Activated T-cell treated with anti-CD3 and anti-CD28 coated beads for 24 hours (primary cell): Measurements from ENCODE around the gene GDI2.
"Not testable (repeated sequence)": the region's sequence is repeated elsewhere in the genome, so short reads cannot be mapped to it uniquely, and the experiment has no call there.

Source experiments
- DNase-seq: peaks from one replicate; pipeline ENCODE4 v3.0.0-alpha.2; 2020; ENCODE audit warnings: low read depth

Gene GDI2

DNA sequence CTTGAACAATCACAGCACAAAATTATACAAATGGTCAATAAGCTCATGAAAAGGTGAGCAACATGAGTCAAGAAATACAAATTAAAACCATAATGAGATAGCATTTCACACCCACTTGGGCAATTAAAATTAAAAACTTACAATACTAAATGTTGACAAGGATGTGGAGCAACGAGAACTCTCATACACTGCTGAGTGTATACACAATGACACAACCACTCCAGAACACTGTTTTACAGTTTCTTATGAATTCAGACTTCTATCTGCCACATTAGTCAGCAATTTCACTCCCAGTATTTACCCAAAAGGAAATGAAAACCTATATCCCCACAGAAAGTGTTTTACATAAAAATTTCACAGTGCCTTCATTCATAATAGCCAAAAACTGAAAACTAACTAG is 31.1 kb downstream of the GDI2 start:
- DNase-seq = no peak

- DNase-seq = no peak
These were observed 33.5 kb downstream of the GDI2 start for GRCh38 chr10:5779730-5780129.

DNA sequence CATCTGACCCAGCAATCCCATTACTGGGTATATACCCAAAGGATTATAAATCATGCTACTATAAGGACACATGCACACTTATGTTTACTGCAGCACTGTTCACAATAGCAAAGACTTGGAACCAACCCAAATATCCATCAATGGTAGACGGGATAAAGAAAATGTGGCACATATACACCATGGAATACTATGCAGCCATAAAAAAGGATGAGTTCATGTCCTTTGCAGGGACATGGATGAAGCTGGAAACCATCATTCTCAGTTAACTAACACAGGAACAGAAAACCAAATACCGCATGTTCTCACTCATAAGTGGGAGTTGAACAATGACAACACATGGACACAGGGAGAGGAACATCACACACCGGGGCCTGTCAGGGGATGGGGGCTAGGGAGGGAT is 35.5 kb downstream of the GDI2 start:
- DNase-seq = not testable (repeated sequence)

GRCh38 chr10:5776881-5777197 is 36.4 kb downstream of the GDI2 start:
- no peak for DNase-seq

DNA sequence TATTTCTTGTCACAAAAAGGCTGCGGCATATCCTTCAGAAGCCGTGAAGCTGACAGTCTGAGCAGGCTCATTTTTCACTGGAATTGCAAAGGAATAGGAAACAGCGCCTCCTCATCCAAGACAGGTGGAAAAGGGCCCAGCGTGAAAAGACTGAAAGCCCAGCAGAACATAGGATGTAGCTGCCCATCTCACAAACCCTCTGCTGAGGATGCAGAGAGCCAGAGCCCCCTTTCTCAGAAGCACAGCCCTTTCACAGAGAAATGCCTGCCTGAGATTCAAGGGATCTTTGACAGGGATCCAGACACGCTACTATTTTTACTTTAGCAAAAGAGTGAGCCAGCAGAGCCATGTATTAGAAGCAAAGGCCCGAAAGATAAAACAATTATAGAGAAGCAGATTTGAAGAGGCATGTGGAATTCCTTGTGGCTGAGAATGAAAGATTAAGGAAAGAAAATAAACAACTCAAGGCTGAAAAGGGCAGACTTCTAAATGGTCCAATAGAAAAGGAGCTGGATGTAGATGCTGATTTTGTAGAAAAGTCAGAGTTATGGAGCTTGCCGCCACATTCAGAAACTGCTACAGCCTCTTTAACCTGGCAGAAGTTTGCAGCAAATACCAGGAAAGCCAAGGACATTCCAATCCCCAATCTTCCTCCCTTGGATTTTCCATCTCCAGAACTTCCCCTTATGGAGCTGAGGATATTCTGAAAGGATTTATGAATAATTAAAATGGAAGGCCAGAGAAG is 36.9 kb downstream of the GDI2 start:
- DNase-seq = no peak

GRCh38 chr10:5775685-5776084 is 37.5 kb downstream of the GDI2 start:
- peak; percentile 63 for DNase-seq

- no peak for DNase-seq
These were observed 38.1 kb downstream of the GDI2 start for GRCh38 chr10:5774987-5775620.

DNA sequence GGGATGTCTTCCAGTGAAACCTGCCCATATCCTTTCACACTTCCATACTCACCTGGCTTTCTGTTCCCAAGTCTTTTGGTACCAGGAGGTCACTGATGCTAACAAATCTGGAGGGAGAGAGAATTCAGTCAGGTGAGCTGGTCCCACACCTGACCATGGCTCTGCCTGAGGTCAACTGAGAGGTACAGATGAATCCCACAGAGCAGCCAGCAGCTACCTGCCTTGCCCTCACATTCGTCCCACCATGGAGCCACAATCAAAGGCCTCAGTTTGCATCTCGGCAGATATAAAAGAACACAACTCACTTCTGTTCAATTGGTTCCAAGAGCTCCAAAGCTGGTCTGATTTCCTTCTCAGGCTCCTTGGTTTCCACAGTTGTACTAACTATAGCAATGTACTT is 47.0 kb downstream of the GDI2 start:
- no peak for DNase-seq

DNA sequence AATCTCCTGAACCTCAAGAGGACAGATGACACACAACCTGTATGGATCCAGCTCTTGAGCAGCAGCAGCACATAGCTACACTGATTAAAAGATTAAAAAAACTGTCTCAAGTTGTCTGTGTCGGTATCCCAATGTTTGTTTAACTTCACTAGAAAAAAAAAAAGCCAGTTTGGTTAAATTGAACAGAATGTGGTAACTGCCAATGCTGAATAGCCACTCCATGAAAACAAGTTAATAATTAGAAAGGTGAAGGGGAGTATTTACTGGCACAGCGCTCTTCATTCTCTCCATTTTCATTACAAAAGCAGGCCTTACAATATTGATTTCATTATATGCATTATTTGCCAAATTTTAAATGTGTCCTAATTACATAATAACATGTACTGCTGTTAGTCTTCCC is 47.6 kb downstream of the GDI2 start:
- DNase-seq = no peak

DNA sequence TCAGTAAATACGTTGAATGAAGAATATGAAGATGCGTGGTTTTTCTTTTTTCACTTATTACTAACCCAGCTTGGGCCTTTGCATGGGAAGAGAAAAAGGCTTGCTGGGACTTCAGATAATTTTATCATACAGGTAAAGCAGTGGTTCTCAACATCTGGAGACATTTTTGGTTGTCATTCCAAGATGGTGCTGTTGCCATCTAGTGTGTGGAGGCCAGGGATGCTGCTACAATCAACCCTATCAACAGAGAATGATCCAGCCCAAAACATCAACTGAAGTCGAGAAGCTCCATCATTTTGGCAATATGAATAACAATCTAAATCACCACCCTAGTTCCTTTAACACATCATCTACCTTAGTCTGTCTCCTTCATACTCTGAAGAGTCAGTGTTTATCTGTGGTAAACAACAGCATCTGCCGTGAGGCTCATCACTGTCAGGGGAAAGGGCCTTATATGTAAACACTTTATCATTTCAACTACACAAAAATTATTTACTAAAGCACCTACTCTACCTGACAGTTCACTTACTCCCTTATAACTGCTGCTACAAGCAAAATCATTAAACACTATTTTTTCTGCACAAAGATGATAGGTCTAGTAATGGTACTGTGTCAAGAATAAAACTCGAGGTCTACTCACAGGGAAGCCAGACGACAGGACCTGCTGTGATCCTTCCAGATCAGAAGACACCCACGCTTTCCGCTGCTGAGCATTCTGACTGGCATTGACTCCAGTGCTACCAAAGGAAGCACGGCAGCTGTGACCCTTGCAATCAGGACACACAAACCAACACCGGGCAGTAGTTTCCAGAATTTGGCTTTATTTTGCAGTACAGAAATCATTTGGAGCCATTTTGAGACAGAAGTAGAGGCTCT is 48.6 kb downstream of the GDI2 start:
- DNase-seq = no peak

DNA sequence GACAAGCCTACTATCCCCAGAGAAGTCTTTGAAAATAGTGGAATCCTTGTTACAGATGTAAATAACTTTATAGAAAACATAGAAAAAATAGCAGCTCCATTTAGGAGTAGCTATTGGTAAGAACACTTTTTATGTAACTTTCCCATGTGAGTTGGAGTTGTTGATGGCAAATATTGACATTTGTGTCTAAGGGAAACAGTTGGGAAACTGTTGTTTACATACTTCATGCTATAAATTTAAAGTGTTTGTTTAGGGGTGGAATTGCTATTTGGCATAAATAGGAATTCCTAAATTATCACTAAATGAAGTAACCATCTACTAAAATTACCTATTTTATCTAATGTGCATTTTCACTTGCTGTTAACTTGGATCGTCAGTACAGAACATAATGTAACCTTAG is 50.7 kb downstream of the GDI2 start:
- DNase-seq = no peak

GRCh38 chr10:5761220-5761619 is 52.0 kb downstream of the GDI2 start:
- no peak for DNase-seq

DNA sequence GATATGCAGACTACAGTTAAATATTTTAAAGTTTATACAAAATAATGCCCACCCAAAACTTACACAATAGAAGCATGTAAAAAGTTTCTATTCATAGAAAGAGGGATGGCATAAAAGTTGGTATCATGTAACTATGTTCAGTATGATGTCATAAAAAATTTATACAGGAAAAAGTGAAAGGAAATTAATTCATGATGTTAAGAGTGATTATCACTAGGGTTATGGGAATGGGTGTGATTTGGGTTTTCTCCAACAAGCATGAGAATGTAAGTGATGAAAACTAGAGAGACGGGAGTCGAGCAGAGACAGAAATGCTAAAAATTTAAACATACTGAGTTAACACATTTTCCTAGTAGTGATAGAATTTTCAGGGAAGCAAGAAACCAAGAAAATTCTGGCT is 52.7 kb downstream of the GDI2 start:
- DNase-seq = no peak

DNA sequence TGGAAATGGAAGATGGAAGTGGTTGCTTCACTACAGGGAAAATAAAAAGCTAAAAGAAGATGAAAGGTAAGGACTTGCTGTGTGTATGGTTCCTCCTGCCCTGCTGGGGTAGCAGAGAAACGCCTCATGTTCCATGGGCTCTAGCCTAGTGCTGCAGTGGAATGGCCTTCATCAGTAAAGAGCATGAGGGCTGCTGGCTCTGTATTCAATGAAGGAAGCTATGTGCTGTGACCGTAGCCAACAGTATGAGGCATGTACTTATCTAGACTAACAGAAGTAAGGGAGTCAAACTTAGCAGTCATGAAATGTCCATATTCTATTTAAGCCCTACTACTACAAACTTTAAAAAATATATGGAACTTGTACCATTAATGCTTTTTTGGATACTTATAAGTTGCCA is 54.3 kb downstream of the GDI2 start:
- no peak for DNase-seq

DNA sequence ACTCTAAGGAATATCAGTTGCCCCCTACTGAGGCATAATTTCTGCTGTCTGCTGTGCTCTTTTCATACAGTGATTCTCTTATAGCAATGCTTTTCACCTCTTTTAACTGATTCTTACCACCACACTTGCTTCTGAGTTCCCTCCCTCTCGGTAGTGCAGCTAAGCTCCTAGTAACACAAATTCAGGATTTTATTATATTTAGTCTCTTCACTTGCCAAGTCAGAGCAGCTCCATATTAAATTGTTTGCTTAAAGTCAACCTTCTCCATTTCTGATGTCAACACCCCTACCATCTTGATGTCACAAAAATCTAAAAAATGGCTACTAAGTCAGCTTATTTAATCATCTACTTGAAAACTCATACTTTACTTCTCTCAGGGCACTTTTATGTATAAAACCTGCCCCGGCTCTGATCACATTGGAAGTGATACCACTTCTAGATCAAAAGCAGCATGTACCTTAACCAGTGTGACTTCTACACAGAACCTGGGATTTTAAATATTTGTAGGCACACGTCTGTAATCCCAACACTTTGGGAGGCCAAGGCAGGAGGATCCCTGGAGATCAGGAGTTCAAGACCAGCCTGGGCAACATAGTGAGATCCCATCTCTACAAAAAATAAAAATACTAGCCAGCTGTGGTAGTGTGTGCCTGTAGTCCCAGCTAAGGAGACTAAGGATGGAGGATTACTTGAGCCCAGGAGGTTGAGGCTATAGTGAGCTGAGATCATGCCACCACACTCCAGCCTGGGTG is 55.3 kb downstream of the GDI2 start:
- no peak for DNase-seq

- no peak for DNase-seq
These were observed 60.8 kb downstream of the GDI2 start for GRCh38 chr10:5752301-5752871.

DNA sequence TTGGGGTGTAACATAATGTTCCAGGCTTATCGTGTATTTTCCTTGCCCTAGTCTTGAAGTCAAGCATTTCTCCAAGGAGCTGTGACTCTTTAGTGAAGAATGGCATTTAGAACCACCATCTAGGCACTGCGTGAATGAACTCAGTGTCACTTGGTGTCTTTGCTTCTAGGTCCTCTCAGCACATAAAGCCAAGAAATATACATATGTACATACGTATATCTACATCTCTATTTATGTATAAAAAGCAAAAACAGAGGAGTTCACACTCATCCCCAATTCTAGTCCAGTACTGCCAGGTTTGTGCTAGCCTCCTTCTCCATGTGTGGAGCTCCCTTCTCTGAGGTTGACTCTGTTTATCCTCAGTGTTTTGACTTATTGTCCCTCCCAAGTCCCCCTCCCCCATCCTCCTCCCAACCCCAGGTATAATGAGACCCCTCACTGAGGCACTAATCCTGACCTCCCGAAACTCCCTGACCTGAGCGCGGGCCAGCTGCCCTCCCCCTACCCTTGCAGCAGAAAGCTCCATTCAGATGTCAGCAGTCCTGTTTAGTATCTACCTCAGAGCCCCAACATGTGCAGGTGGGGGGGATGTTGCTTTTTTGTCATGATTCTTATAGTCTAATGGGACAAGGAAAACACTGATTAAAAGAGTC is 61.5 kb downstream of the GDI2 start:
- DNase-seq = no peak

DNA sequence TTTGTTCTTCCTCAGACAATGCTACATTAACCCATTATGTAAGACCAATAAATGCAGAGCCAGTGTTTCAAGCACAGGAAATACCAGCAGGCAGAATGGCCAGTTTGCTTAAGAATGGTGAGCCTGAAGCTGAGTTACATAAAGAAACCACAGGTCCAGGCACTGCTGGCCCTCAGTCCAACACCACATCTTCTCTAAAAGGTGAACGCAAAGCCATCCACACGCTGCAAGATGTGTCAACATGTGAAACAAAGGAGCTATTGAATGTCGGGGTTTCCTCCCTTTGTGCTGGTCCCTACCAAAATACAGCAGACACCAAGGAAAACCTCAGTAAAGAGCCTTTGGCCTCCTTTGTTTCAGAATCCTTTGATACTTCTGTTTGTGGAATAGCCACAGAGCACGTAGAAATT is 64.8 kb downstream of the GDI2 start:
- no peak for DNase-seq

DNA sequence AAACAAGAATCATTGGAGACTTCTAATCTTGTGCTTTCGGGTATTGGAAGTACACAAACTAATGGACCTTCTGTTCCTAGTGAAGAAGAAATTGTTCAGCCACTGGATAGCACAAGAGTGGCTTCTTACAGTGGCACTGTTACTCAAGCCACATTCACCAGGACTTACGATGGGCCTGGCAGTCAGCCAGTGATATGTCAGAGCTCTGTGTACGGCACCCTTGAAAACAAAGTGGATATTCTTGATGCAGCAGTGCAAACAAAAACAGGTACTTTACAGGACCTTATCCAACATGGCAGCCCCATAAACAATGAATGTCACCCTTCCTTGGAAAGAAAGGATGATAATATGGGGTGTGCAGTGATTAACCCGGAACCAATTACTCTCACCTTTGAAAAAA is 67.0 kb downstream of the GDI2 start:
- no peak for DNase-seq

- DNase-seq = no peak
These were observed 68.4 kb downstream of the GDI2 start for GRCh38 chr10:5744849-5745248.

- DNase-seq = no peak
These were observed 69.5 kb downstream of the GDI2 start for GRCh38 chr10:5743736-5744135.

GRCh38 chr10:5742116-5742515 is 71.1 kb downstream of the GDI2 start:
- no peak for DNase-seq
